Motor neuron (in vitro differentiated cells): ENCODE data around the gene EDARADD. TPM values are rescaled to one million over a fixed set of nuclear protein-coding genes. Genes with fewer than 3 reads are reported as not detected.
"Not testable (repeated sequence)": the region's sequence is repeated elsewhere in the genome, so short reads cannot be mapped to it uniquely, and the experiment has no call there.

Experiments used
- ATAC-seq, 8 experiments: fragments of 200-7000 bp; cut with Tn5 transposase; replicated peaks in 6 of 8; 2 replicates each; pipeline ENCODE4 v1.8.0; 2021; ENCODE audit warnings: mild to moderate bottlenecking in 8 of 8, moderate library complexity in 8 of 8
- H3K27ac ChIP-seq, 2 donors: fragments of 250-450 bp; sonication (Bioruptor Pico); 2 replicates each; pipeline ENCODE4 v1.9.0; 2021; ENCODE audit warnings: antibody characterized with exemption in 2 of 2, mild to moderate bottlenecking in 2 of 2, moderate library complexity in 1 of 2
- H3K4me1 ChIP-seq, 2 donors: fragments of 250-450 bp; sonication (Bioruptor Pico); replicated peaks in 1 of 2; 2 replicates each; pipeline ENCODE4 v1.6.1; 2021; ENCODE audit warnings: antibody characterized with exemption in 2 of 2, mild to moderate bottlenecking in 2 of 2, moderate library complexity in 1 of 2
- H3K4me3 ChIP-seq, 5 donors: fragments of 250-450 bp; sonication (Bioruptor Pico); 2 replicates each; pipeline ENCODE4 v1.9.0; 2021; ENCODE audit warnings: antibody characterized with exemption in 5 of 5, mild to moderate bottlenecking in 5 of 5, moderate library complexity in 4 of 5
- whole genome bisulfite sequencing, 10 experiments: fragments of 450-650 bp; shearing (Covaris generic); methylation state at CpG; one replicate each; pipeline ENCODE4 v1.0.0; 2022; 5-methylcytosine and 5-hydroxymethylcytosine counted together
- in situ Hi-C, 9 experiments: fragments of 400-800 bp; cut with MboI; loops; one replicate each; pipeline ENCODE4 v1.15.0; 2021; ENCODE audit warnings: low sequenced_read_pairs in 9 of 9, low pct_unique_long_range_greater_than_20kb in 2 of 9; ENCODE audit not compliant: unreplicated experiment in 9 of 9
- total RNA-seq, 8 experiments: library from RNA; unstranded; fragments of 300-600 nt; gene quantifications; 2 replicates each; pipeline versions ENCODE4 v1.2.3 to v1.2.4, GENCODE V29; 2022

Gene EDARADD
- total RNA-seq, 8 experiments from 2014 or later, result 0.52 to 3.8 (median 1.9) TPM; not detected in 2

GRCh38 chr1:236504338-236504737 lies 110.3 kb downstream of the EDARADD start:
- H3K27ac ChIP-seq, H3K4me1 ChIP-seq, ATAC-seq, in situ Hi-C loops, H3K4me3 ChIP-seq: not testable (repeated sequence)
- 30 to 100% (median 75%) methylated on average over 1 to 2 of the region's 3 CpGs; no CpG with 5 or more reads in 1 of the 10 experiments for WGBS, 10 experiments

GRCh38 chr1:236507022-236507700 lies 113.1 kb downstream of the EDARADD start:
- 13 to 100% (median 85%) methylated on average over 1 to 5 of the region's 5 CpGs; no CpG with 5 or more reads in 1 of the 10 experiments for WGBS, 10 experiments
- Histone ChIP-seq H3K4me1 (peaks cover 3 to 5% of the 10 kb centered on the region in 2 donors), H3K27ac (no peak overlapping the region), H3K4me3 (no peak overlapping the region)
- ATAC-seq, result peak in 2 of 8 experiments; percentile 27 to 38
- in situ Hi-C loops, result no loop called here

GRCh38 chr1:236508593-236509027 lies 114.5 kb downstream of the EDARADD start:
- 30 to 94% (median 75%) methylated on average over 2 to 6 of the region's 6 CpGs; no CpG with 5 or more reads in 2 of the 10 experiments for WGBS, 10 experiments
- no peak for ATAC-seq
- Histone ChIP-seq H3K4me1 (no peaks in the 10 kb centered on the region), H3K27ac (no peak overlapping the region), H3K4me3 (no peak overlapping the region)
- in situ Hi-C loops, result no loop called here

GRCh38 chr1:236509203-236509602 lies 115.1 kb downstream of the EDARADD start:
- Histone ChIP-seq H3K4me1 (no peaks in the 10 kb centered on the region), H3K4me3 (no peak overlapping the region), H3K27ac (no peak overlapping the region)
- in situ Hi-C loops, result no loop called here
- ATAC-seq, result no peak
- WGBS, 10 experiments, result 29 to 100% (median 87%) methylated on average over 1 of the region's 1 CpG; no CpG with 5 or more reads in 4 of the 10 experiments

- no peak for ATAC-seq
- Histone ChIP-seq H3K4me1 (no peaks in the 10 kb centered on the region), H3K4me3 (no peak overlapping the region), H3K27ac (no peak overlapping the region)
- 0 to 92% (median 80%) methylated on average over 1 to 8 of the region's 8 CpGs for WGBS, 10 experiments
- in situ Hi-C loops, result no loop called here
Observed at GRCh38 chr1:236509647-236510401, 115.7 kb downstream of the EDARADD start.

GRCh38 chr1:236511735-236512418 lies 117.8 kb downstream of the EDARADD start:
- H3K27ac ChIP-seq, result no peak overlapping the region
- H3K4me1 ChIP-seq, result no peaks in the 10 kb centered on the region
- in situ Hi-C loops, result no loop called here
- ATAC-seq, result peak in 1 of 8 experiments; percentile 72
- no peak overlapping the region for H3K4me3 ChIP-seq
- 39 to 95% (median 80%) methylated on average over 5 to 11 of the region's 11 CpGs for WGBS, 10 experiments

- Histone ChIP-seq H3K4me3 (no peak overlapping the region), H3K27ac (no peak overlapping the region), H3K4me1 (no peaks in the 10 kb centered on the region)
- no peak for ATAC-seq
- 29 to 88% (median 70%) methylated on average over 2 to 4 of the region's 4 CpGs; no CpG with 5 or more reads in 1 of the 10 experiments for WGBS, 10 experiments
- in situ Hi-C loops, result no loop called here
Observed at GRCh38 chr1:236514703-236515442, 120.8 kb downstream of the EDARADD start.

GRCh38 chr1:236515443-236515958 lies 121.4 kb downstream of the EDARADD start:
- Histone ChIP-seq H3K4me1 (no peaks in the 10 kb centered on the region), H3K4me3 (no peak overlapping the region), H3K27ac (no peak overlapping the region)
- in situ Hi-C loops, result no loop called here
- WGBS, 10 experiments, result 26 to 94% (median 83%) methylated on average over 1 to 4 of the region's 4 CpGs; no CpG with 5 or more reads in 1 of the 10 experiments
- ATAC-seq, result no peak

GRCh38 chr1:236516929-236517704 lies 123.0 kb downstream of the EDARADD start:
- 22 to 81% (median 58%) methylated on average over 2 to 8 of the region's 8 CpGs; no CpG with 5 or more reads in 1 of the 10 experiments for WGBS, 10 experiments
- H3K27ac ChIP-seq, result no peak overlapping the region
- no peaks in the 10 kb centered on the region for H3K4me1 ChIP-seq
- in situ Hi-C loops, result no loop called here
- H3K4me3 ChIP-seq, result no peak overlapping the region
- ATAC-seq, result peak in 6 of 8 experiments; percentile 32 to 90 (median 45)

GRCh38 chr1:236518322-236518721 lies 124.2 kb downstream of the EDARADD start:
- 21 to 100% (median 90%) methylated on average over 2 to 5 of the region's 5 CpGs for WGBS, 10 experiments
- in situ Hi-C loops, result no loop called here
- Histone ChIP-seq H3K27ac (no peak overlapping the region), H3K4me1 (no peaks in the 10 kb centered on the region), H3K4me3 (no peak overlapping the region)
- peak in 1 of 8 experiments; percentile 63 for ATAC-seq

GRCh38 chr1:236520445-236521005 lies 126.4 kb downstream of the EDARADD start:
- in situ Hi-C loops, result no loop called here
- peaks cover 7 to 12% of the 10 kb centered on the region in 2 donors for H3K4me1 ChIP-seq
- 19 to 93% (median 85%) methylated on average over 1 to 4 of the region's 4 CpGs; no CpG with 5 or more reads in 1 of the 10 experiments for WGBS, 10 experiments
- no peak overlapping the region for H3K4me3 ChIP-seq
- no peak for ATAC-seq
- no peak overlapping the region for H3K27ac ChIP-seq
